WTC11 (cell line): ENCODE results near the gene CAPRIN2. TPM values are rescaled to one million over a fixed set of nuclear protein-coding genes. Genes with fewer than 3 reads are reported as not detected.

Experiments
- ATAC-seq: fragments of 200-7000 bp; cut with Tn5 transposase; 2 replicates; pipeline ENCODE4 v1.10.0; 2021; ENCODE audit warnings: mild to moderate bottlenecking, moderate library complexity
- CTCF ChIA-PET: fragments of 300-600 bp; sonication (Branson Sonifier 250); formaldehyde crosslinking; loops from one replicate; lab custom pipeline; 2021; ENCODE audit warnings: antibody characterized with exemption; lab: Charles Lee
- POLR2A ChIA-PET: fragments of 350-600 bp; sonication (Branson Sonifier 250); formaldehyde crosslinking; loops from one replicate; lab custom pipeline; 2021; ENCODE audit warnings: antibody characterized with exemption; lab: Charles Lee
- DNase-seq: peaks from one replicate; pipeline ENCODE4 v3.0.0; 2021; ENCODE audit warnings: low spot score
- H3K27ac Mint-ChIP-seq: 2 replicates; pipeline ENCODE4 v1.8.0; 2021; ENCODE audit warnings: mixed read lengths
- H3K27me3 Mint-ChIP-seq: 2 replicates; pipeline ENCODE4 v1.8.0; 2021; ENCODE audit warnings: low read depth, mild to moderate bottlenecking, moderate library complexity, mixed read lengths
- H3K36me3 Mint-ChIP-seq: 2 replicates; pipeline ENCODE4 v1.8.0; 2021; ENCODE audit warnings: mixed read lengths
- H3K4me1 Mint-ChIP-seq: 2 replicates; pipeline ENCODE4 v1.8.0; 2022; ENCODE audit warnings: mixed read lengths
- H3K4me3 Mint-ChIP-seq: 2 replicates; pipeline ENCODE4 v1.8.0; 2021; ENCODE audit warnings: mild to moderate bottlenecking, moderate library complexity, mixed read lengths
- H3K9me3 Mint-ChIP-seq: 2 replicates; pipeline ENCODE4 v1.8.0; 2021; ENCODE audit warnings: mixed read lengths
- ELF4 ChIP-seq: sonication (generic); formaldehyde crosslinking; IDR thresholded peaks from 2 replicates; pipeline ENCODE4 v1.8.1; 2022; ENCODE audit warnings: low read depth, mild to moderate bottlenecking, moderate library complexity, missing genetic modification reagents
- ETV6 ChIP-seq: sonication (generic); formaldehyde crosslinking; IDR thresholded peaks from 2 replicates; pipeline ENCODE4 v1.8.1; 2022; ENCODE audit warnings: mild to moderate bottlenecking, missing genetic modification reagents
- HMGXB4 ChIP-seq: sonication (generic); formaldehyde crosslinking; IDR thresholded peaks from 2 replicates; pipeline ENCODE4 v1.8.1; 2023; ENCODE audit warnings: mild to moderate bottlenecking, moderate library complexity, missing genetic modification reagents
- KAT7 ChIP-seq: sonication (generic); formaldehyde crosslinking; IDR thresholded peaks from 2 replicates; pipeline ENCODE4 v1.8.1; 2023; ENCODE audit warnings: missing genetic modification reagents, mild to moderate bottlenecking, borderline replicate concordance
- MXD4 ChIP-seq: fragments of 250-450 bp; sonication (Bioruptor Pico); IDR thresholded peaks from 2 replicates; pipeline ENCODE4 v1.8.0; 2021; ENCODE audit warnings: mild to moderate bottlenecking, moderate library complexity, borderline replicate concordance
- NFATC4 ChIP-seq: fragments of 250-450 bp; sonication (Bioruptor Pico); IDR thresholded peaks from 2 replicates; pipeline ENCODE4 v1.9.0; 2021; ENCODE audit warnings: mild to moderate bottlenecking
- PRDM15 ChIP-seq: sonication (generic); formaldehyde crosslinking; IDR thresholded peaks from 2 replicates; pipeline ENCODE4 v1.8.0; 2022; ENCODE audit warnings: missing genetic modification reagents
- RORB ChIP-seq: fragments of 250-450 bp; sonication (Bioruptor Pico); IDR thresholded peaks from 2 replicates; pipeline ENCODE4 v1.9.0; 2021; ENCODE audit warnings: mild to moderate bottlenecking
- SMAD4 ChIP-seq: sonication (generic); formaldehyde crosslinking; IDR thresholded peaks from 2 replicates; pipeline ENCODE4 v1.8.0; 2022; ENCODE audit warnings: mild to moderate bottlenecking, missing genetic modification reagents
- SOX15 ChIP-seq: fragments of 250-450 bp; sonication (Bioruptor Pico); IDR thresholded peaks from 2 replicates; pipeline ENCODE4 v1.9.0; 2021; ENCODE audit warnings: mild to moderate bottlenecking
- STAT6 ChIP-seq: sonication (generic); formaldehyde crosslinking; conservative IDR thresholded peaks from 2 replicates; pipeline ENCODE4 v1.8.1; 2023; ENCODE audit warnings: mild to moderate bottlenecking, low read depth, missing genetic modification reagents, moderate library complexity
- ZBTB43 ChIP-seq: sonication (generic); formaldehyde crosslinking; IDR thresholded peaks from 2 replicates; pipeline ENCODE4 v1.8.1; 2023; ENCODE audit warnings: mild to moderate bottlenecking, missing genetic modification reagents
- ZNF416 ChIP-seq: fragments of 250-450 bp; sonication (Bioruptor Pico); IDR thresholded peaks from 2 replicates; pipeline ENCODE4 v1.9.0; 2021; ENCODE audit warnings: mild to moderate bottlenecking, inconsistent platforms
- ZNF425 ChIP-seq: fragments of 250-450 bp; sonication (Bioruptor Pico); conservative IDR thresholded peaks from 2 replicates; pipeline ENCODE4 v1.9.0; 2021; ENCODE audit warnings: mild to moderate bottlenecking
- ZNF671 ChIP-seq: fragments of 250-450 bp; sonication (Bioruptor Pico); IDR thresholded peaks from 2 replicates; pipeline ENCODE4 v1.8.0; 2021; ENCODE audit warnings: mild to moderate bottlenecking
- total RNA-seq: library from RNA; stranded (reverse); gene quantifications from 3 replicates; pipeline ENCODE4 v1.2.3, GENCODE V29; 2021
- TF ChIP-seq, protein P1 (sequence below): fragments of 250-450 bp; sonication (Bioruptor Pico); IDR thresholded peaks from 2 replicates; pipeline ENCODE4 v1.9.0; 2021; ENCODE audit warnings: mild to moderate bottlenecking
- TF ChIP-seq, protein P2 (sequence below): sonication (generic); formaldehyde crosslinking; IDR thresholded peaks from 2 replicates; pipeline ENCODE4 v1.8.1; 2023; ENCODE audit warnings: mild to moderate bottlenecking, missing genetic modification reagents, borderline replicate concordance

CAPRIN2 gene
- total RNA-seq, 1 experiment from 2014 or later, result 62.7 TPM

DNA sequence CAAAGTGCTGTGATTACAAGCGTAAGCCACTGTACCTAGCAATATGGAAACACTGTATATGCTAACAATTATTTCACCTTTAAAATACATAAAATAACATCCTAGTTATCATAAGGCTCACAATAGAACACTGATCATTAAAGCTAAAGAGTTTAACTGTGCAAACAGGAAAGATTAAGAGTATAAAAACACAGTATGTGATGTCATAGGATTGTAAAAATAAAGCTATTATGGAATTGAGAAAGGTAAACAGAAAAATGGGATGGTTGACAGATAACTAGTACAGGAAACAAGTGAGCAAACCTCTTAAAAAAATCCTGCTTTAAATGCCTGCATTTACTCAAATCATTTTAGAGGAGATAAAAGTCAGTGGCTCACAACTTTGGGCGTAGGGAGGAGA lies 48.3 kb downstream of the CAPRIN2 start (continued):
- TF ChIP-seq ZBTB43 (CRISPR knock-in tag) (no peak), ZNF671 (CRISPR knock-in tag) (no peak), MXD4 (no peak), PRDM15 (CRISPR knock-in tag) (no peak), ZNF425 (CRISPR knock-in tag) (no peak), SMAD4 (no peak), ETV6 (CRISPR knock-in tag) (no peak)
- TF ChIP-seq, protein P1, sequence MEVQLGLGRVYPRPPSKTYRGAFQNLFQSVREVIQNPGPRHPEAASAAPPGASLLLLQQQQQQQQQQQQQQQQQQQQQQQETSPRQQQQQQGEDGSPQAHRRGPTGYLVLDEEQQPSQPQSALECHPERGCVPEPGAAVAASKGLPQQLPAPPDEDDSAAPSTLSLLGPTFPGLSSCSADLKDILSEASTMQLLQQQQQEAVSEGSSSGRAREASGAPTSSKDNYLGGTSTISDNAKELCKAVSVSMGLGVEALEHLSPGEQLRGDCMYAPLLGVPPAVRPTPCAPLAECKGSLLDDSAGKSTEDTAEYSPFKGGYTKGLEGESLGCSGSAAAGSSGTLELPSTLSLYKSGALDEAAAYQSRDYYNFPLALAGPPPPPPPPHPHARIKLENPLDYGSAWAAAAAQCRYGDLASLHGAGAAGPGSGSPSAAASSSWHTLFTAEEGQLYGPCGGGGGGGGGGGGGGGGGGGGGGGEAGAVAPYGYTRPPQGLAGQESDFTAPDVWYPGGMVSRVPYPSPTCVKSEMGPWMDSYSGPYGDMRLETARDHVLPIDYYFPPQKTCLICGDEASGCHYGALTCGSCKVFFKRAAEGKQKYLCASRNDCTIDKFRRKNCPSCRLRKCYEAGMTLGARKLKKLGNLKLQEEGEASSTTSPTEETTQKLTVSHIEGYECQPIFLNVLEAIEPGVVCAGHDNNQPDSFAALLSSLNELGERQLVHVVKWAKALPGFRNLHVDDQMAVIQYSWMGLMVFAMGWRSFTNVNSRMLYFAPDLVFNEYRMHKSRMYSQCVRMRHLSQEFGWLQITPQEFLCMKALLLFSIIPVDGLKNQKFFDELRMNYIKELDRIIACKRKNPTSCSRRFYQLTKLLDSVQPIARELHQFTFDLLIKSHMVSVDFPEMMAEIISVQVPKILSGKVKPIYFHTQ, result no peak
- TF ChIP-seq, all 79 proteins: peak for 0

GRCh38 chr12:30701056-30701455 lies 53.7 kb downstream of the CAPRIN2 start:
- Mint-ChIP-seq H3K27ac (no peak overlapping the region), H3K4me1 (peaks cover 15% of the 10 kb centered on the region), H3K9me3 (no peaks in the 10 kb centered on the region), H3K4me3 (no peak overlapping the region), H3K36me3 (no peaks in the 10 kb centered on the region), H3K27me3 (no peaks in the 10 kb centered on the region)
- CTCF ChIA-PET, result interaction anchor here (0.7 kb wide), 1 partner anchor 54 kb away, joined by 3 read pairs; the partner anchor contains the start of gene CAPRIN2
- DNase-seq (no peak), ATAC-seq (no peak)
- POLR2A ChIA-PET, result interaction anchor here (0.6 kb wide), 1 partner anchor 380 kb away, joined by 5 read pairs; no protein-coding TSS in a partner anchor
- TF ChIP-seq NFATC4 (CRISPR knock-in tag) (no peak), HMGXB4 (CRISPR knock-in tag) (no peak), RORB (no peak), STAT6 (CRISPR knock-in tag) (no peak), ELF4 (CRISPR knock-in tag) (no peak), ZNF416 (CRISPR knock-in tag) (no peak), SOX15 (CRISPR knock-in tag) (no peak), KAT7 (no peak)
- TF ChIP-seq, protein P2, sequence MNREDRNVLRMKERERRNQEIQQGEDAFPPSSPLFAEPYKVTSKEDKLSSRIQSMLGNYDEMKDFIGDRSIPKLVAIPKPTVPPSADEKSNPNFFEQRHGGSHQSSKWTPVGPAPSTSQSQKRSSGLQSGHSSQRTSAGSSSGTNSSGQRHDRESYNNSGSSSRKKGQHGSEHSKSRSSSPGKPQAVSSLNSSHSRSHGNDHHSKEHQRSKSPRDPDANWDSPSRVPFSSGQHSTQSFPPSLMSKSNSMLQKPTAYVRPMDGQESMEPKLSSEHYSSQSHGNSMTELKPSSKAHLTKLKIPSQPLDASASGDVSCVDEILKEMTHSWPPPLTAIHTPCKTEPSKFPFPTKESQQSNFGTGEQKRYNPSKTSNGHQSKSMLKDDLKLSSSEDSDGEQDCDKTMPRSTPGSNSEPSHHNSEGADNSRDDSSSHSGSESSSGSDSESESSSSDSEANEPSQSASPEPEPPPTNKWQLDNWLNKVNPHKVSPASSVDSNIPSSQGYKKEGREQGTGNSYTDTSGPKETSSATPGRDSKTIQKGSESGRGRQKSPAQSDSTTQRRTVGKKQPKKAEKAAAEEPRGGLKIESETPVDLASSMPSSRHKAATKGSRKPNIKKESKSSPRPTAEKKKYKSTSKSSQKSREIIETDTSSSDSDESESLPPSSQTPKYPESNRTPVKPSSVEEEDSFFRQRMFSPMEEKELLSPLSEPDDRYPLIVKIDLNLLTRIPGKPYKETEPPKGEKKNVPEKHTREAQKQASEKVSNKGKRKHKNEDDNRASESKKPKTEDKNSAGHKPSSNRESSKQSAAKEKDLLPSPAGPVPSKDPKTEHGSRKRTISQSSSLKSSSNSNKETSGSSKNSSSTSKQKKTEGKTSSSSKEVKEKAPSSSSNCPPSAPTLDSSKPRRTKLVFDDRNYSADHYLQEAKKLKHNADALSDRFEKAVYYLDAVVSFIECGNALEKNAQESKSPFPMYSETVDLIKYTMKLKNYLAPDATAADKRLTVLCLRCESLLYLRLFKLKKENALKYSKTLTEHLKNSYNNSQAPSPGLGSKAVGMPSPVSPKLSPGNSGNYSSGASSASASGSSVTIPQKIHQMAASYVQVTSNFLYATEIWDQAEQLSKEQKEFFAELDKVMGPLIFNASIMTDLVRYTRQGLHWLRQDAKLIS (CRISPR knock-in tag), result no peak
